Stimulated activated CD4-positive, alpha-beta T cell treated with anti-CD3 and anti-CD28 coated beads, Interleukin-1b, Interleukin-23, amount 100 ng/mL, for 4 hours (primary cell): ENCODE measurements around the gene RILPL2.
"Not testable (repeated sequence)": the region's sequence is repeated elsewhere in the genome, so short reads cannot be mapped to it uniquely, and the experiment has no call there.

Experiments
- DNase-seq, 2 donors: peaks; one replicate each; pipeline ENCODE4 v3.0.0-alpha.2; 2020; ENCODE audit warnings: low read depth in 2 of 2

RILPL2 gene

DNA sequence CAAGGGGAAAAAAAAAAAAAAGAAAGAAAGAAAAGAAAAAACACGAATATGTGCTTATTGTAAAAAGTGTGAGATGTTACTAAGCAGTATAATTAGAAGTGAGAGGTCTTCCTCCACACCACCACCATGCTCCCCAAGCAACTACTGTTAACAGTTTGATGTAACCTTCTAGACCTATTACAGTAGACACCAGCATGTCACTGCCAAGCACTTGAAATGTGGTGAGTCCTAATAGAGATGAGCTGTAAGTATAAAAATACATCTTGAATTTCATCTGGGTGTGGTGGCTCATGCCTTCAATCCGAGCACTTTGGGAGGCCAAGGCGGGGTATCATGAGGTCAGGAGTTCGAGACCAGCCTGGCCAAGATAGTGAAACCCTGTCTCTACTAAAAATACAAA lies 13.4 kb upstream of the RILPL2 start:
- no peak for DNase-seq

DNA sequence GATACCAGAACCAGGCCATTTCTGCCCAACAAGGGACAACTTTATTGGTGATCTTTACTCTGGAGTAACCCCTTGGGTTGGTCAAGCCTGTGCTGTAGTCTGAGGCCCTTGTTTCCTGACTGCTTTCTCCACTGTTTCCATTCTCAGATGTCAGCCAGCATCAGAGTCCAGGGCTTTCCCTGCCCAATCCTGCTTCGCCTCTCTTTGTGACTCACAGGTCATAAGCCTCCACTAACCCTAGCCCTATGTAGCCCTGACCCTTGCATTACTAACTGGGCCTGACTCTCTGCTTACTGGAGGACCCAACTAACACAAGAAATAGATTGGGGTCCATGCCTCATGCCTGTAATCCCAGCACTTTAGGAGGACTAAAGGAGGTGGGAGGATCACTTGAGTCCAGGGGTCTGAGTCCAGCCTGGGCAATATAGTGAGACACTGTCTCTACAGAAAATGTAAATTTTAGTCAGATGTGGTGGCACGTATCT lies 12.8 kb upstream of the RILPL2 start:
- no peak for DNase-seq

DNA sequence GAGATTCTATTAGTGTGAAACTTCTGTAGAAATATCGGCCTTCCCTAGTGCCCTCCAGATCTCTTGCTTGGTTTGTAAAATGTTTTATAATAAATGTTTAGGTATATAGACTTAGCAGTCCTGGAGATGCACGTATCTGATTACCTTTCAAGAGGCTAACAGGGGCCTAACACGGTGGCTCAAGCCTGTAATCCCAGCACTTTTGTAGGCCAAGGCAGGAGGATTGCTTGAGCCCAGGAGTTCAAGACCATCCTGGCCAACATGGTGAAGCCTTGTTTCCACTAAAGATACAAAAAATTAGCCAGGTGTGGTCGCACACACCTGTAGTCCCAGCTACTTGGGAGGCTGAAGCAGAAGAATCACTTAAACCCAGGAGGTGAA lies 9.8 kb upstream of the RILPL2 start:
- no peak for DNase-seq

DNA sequence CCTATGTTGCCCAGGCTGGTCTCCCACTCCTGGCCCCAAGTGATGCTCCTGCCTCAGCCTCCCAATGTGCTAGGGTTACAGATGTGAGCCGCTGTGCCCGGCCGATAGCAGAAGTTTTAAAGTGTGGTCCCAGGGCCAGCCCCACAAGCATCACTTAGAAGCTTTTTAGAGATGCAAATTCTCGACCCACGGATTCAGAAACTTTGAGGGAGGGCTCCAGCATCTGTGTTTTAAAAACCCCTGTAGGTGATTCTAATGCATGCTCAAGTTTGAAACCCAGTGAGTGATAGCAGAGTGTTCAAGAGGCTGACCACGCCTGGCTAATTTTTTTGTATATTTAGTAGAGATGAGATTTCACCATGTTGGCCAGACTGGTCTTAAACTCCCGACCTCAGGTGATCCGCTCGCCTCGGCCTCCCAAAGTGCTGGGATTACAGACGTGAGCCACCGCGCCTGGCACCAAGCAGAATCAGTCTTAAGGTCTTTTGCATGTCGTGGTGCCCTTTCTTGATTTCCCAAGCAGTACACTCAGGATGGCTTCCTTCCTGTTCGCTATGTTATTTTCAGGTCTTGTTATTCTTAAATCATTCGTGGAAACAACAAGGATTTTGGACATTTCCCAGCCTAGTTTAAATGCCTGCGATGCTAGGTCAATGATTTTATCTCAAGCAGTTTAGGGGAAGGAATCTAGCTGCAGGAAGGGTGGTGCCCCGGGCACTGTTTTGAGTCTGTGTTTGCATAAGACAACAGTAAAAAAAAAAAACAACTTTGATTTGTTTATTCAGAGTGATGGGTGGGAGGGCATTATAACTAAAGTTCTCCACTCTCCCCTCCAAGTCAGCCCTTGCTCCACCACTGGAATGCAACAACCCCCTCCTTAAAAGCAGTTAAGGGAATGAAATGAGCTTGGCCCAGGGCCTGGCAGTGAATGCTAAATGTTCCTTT lies 9.2 kb upstream of the RILPL2 start:
- no peak for DNase-seq

DNA sequence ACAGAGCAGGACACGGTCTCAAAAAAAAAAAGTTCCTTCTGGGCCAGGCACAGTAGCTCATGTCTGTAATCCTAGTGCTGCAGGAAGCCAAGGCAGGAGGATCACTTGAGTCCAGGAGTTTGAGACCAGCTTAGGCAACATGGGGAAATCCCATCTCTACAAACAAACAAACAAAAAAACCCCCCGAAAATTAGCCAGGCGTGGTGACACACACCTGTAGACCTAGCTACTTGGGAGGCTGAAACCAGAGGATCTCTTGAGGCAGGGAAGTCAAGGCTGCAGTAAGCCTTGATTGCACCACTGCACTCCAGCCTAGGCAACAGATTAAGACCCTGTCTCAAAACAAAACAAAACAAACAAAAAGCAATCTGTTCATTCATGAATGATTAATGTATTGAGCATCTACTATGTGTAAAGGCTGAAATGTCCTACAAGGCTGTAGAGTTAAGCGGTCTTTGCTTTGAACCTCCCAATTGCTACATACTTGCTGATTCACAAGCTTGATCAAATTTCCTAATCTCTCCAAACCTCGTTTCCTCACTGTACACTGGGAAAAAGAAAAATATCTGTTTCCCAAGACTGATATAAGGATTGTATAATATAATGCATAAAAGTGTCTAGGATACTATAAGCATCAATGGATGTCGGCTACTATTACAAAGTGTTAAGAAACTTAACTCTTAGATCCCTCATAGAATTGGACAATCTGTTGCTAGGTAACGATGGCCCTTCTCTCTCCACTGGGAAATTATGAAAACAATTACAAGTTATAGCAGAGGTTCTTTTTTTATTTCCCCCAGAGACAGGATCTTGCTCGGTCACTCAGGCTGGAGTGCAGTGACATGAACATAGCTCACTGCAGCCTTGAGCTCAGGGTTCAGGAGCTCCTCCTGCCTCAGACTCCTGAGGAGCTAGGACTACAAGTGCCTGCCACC lies 7.9 kb upstream of the RILPL2 start:
- DNase-seq: no peak

DNA sequence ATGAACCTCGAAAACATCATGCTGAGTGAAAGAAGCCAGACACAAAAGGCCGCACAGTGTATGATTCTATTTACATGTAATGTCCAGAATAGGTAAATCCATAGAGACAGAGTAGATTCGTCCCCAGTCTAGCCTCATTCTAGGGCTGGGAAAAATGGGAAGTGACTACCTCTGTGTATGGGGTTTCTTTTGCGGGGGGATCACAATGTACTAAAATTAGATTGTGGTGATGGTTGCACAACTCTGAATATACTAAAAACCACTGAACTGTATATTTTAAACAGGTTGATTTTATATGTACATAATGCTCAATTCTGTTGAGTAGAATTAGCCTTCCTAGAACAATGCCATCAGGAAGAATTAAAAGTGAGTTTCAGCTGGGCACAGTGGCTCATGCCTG lies 6.3 kb upstream of the RILPL2 start:
- DNase-seq: no peak

- DNase-seq: no peak
These were observed 5.2 kb upstream of the RILPL2 start for GRCh38 chr12:123441523-123442164.

- no peak for DNase-seq
These were observed 858 bp downstream of the RILPL2 start for GRCh38 chr12:123435636-123436016.

GRCh38 chr12:123433615-123434014 lies 2.9 kb downstream of the RILPL2 start:
- no peak for DNase-seq

- not testable (repeated sequence) for DNase-seq
These were observed 4.3 kb downstream of the RILPL2 start for GRCh38 chr12:123431951-123432817.

- not testable (repeated sequence) for DNase-seq
These were observed 7.4 kb downstream of the RILPL2 start for GRCh38 chr12:123429101-123429500.

GRCh38 chr12:123428591-123428990 lies 7.9 kb downstream of the RILPL2 start:
- no peak for DNase-seq

DNA sequence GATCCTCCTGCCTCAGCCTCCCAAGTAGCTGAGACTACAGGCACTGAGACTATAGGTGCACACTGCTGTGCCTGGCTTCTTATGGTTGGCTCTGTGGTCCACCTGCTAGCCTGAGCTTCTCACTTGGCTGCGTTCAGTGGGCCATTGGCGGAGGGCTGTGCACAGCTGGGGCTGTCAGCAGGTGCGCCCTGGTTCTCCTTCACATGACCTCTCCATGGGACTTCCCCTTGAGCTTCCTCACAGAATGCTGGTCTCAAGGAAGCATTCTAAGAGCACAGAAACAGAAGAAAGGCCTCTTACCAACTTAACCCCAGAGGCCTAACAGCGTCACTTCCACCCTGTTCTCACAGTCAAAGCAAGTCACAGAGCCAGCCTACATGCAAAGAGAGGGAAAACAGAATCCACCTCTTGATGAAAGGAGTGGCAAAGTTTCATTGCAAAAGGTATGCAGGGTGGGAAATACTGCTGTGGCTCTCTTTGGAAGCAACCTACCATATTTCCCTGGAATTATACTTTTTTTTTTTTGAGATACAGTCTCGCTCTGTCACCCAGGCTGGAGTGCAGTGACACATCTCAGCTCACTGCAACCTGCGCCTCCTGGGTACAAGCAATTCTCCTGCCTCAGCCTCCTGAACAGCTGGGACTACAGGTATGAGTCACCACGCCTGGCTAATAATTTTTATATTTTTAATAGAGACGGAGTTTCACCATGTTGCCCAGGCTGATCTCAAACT lies 9.3 kb downstream of the RILPL2 start:
- no peak for DNase-seq

- no peak for DNase-seq
These were observed 15.2 kb downstream of the RILPL2 start for GRCh38 chr12:123421314-123421713.

GRCh38 chr12:123410041-123410412 lies 26.5 kb downstream of the RILPL2 start:
- DNase-seq: no peak

- not testable (repeated sequence) for DNase-seq
These were observed 27.0 kb downstream of the RILPL2 start for GRCh38 chr12:123409284-123410040.

GRCh38 chr12:123408619-123409018 lies 27.9 kb downstream of the RILPL2 start:
- not testable (repeated sequence) for DNase-seq

- not testable (repeated sequence) for DNase-seq
These were observed 28.6 kb downstream of the RILPL2 start for GRCh38 chr12:123407934-123408333.

GRCh38 chr12:123407269-123407668 lies 29.2 kb downstream of the RILPL2 start:
- not testable (repeated sequence) for DNase-seq
